ENCODE results near the gene USP2.

The USP2 gene

GRCh38 chr11:119306373-119306890 lies 75.1 kb downstream of the USP2 start:
- ATAC-seq = no peak
- no peak for TF ChIP-seq ISL1 (CRISPR knock-in tag; IDR thresholded peaks at IDR 0.05)
- no peak for TF ChIP-seq ARNTL (CRISPR knock-in tag; IDR thresholded peaks at IDR 0.05; ENCODE audit: borderline replicate concordance, low read depth)
- no peak for TF ChIP-seq OSR1 (CRISPR knock-in tag; IDR thresholded peaks at IDR 0.05)
- no peak for TF ChIP-seq BACH2 (CRISPR knock-in tag; IDR thresholded peaks at IDR 0.05; ENCODE audit: borderline replicate concordance)
- TF ChIP-seq PPARA (CRISPR knock-in tag; IDR thresholded peaks at IDR 0.05; ENCODE audit: borderline replicate concordance) = no peak
- no peak for TF ChIP-seq TOX (CRISPR knock-in tag; IDR thresholded peaks at IDR 0.05; ENCODE audit: borderline replicate concordance)

- TF ChIP-seq SNAI2 (CRISPR knock-in tag; IDR thresholded peaks at IDR 0.05) = no peak
- no peak for TF ChIP-seq ZNF8 (CRISPR knock-in tag; IDR thresholded peaks at IDR 0.05)
- TF ChIP-seq ZC3H10 (CRISPR knock-in tag; IDR thresholded peaks at IDR 0.05) = no peak
- ATAC-seq = no peak
Measured at GRCh38 chr11:119305556-119306372, 75.7 kb downstream of the USP2 start.

All from SK-N-SH treated with all-trans-retinoic acid at 6 μM for 48 hours (cell line).